ENCODE results near the gene ZFP64.

The ZFP64 gene

DNA sequence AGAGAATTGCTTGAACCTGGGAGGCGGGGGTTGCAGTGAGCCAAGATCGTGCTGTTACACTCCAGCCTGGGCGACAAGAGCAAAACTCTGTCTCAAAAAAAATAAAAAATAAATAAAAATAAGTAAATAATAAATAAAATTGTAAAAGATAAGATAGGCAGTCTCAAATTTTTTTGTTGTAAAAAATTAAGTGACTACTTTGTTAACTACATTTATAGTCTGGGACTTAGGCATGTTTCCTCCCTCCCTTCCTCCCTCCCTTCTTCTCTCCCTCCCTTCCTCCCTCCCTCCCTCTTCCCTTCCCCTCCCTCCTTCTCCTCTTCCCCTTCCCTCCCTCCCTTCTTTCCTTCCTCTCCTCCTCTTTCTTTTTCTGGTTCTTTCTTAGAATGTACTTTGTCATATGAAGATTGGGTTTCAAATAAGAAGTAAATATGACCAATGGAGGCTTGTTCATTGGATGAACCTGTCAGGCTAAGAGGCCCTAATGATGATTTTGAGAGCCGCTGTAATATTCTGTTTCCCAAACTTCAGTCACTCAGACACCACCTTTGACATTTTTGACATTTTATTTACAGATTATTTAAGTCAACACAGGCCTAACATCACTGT lies 24.2 kb downstream of the ZFP64 start:
- H3K27me3 ChIP-seq (ENCODE audit: control insufficient read depth, insufficient read depth, low read length) = no peaks in the 10 kb centered on the region

DNA sequence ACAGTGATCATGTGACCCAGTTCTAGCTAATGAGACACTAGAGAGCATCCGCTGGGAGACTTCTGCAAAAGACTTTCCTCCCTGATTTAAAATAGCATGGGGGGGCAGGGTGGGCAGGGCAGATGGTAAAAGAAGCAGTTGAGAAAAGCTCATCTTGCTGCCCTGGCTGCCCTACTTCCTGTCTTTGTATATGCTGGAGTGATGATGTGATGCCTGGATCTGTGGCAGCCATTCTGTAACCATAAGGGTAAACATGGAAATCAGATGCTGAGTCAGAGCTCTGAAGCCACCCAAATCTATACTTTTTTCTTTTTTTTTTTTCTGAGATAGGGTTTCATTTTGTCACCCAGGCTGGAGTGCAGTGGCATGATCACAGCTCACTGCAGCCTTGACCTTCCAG lies 25.4 kb downstream of the ZFP64 start:
- Histone ChIP-seq H3K4me3 (ENCODE audit: low read length) (no peak overlapping the region), H3K4me1 (ENCODE audit: control insufficient read depth, insufficient read depth, low read length) (no peaks in the 10 kb centered on the region), H3K27me3 (ENCODE audit: control insufficient read depth, insufficient read depth, low read length) (no peaks in the 10 kb centered on the region), H3K36me3 (ENCODE audit: control insufficient read depth, insufficient read depth, low read length) (peaks cover 5% of the 10 kb centered on the region), H3K27ac (ENCODE audit: low read depth, low read length) (no peak overlapping the region), H3K9ac (ENCODE audit: low read length) (no peak overlapping the region)

More for the DNA sequence above, 24.2 kb downstream of the ZFP64 start:
- Histone ChIP-seq H3K27ac (ENCODE audit: low read depth, low read length) (no peak overlapping the region), H3K4me3 (ENCODE audit: low read length) (no peak overlapping the region), H3K9ac (ENCODE audit: low read length) (no peak overlapping the region), H3K36me3 (ENCODE audit: control insufficient read depth, insufficient read depth, low read length) (peaks cover 8% of the 10 kb centered on the region), H3K4me1 (ENCODE audit: control insufficient read depth, insufficient read depth, low read length) (no peaks in the 10 kb centered on the region)

DNA sequence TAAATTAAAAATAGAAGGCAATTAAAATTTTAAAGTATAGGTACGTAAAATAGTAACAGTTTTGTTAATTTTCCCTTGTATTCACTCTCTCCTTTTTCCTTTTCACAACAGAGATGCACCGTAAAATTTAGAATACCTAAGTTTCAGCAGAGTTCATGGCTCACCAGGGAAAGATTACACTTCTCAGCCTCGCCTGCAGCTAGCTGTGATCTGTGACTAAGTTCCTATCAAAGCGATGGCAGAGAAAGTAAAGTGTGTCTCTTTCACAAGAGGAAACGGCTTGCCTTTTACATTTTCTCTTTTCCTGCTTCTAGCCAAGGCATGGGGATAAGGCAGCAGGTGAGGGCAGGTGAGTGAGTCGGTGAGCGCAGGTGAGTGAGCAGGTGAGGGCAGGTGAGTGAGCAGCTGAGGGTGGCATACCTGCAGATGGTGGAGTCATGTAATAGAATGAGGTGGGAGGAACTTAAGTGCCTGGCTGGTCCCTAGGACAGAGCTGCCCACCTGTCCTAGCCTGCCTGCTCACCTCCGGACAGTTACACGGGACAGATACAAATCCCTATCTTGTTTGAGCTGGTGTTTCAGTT lies 30.9 kb downstream of the ZFP64 start:
- Histone ChIP-seq H3K4me1 (ENCODE audit: control insufficient read depth, insufficient read depth, low read length) (no peaks in the 10 kb centered on the region), H3K27me3 (ENCODE audit: control insufficient read depth, insufficient read depth, low read length) (no peaks in the 10 kb centered on the region), H3K36me3 (ENCODE audit: control insufficient read depth, insufficient read depth, low read length) (peaks cover 20% of the 10 kb centered on the region), H3K4me3 (ENCODE audit: low read length) (no peak overlapping the region), H3K27ac (ENCODE audit: low read depth, low read length) (no peak overlapping the region), H3K9ac (ENCODE audit: low read length) (no peak overlapping the region)

DNA sequence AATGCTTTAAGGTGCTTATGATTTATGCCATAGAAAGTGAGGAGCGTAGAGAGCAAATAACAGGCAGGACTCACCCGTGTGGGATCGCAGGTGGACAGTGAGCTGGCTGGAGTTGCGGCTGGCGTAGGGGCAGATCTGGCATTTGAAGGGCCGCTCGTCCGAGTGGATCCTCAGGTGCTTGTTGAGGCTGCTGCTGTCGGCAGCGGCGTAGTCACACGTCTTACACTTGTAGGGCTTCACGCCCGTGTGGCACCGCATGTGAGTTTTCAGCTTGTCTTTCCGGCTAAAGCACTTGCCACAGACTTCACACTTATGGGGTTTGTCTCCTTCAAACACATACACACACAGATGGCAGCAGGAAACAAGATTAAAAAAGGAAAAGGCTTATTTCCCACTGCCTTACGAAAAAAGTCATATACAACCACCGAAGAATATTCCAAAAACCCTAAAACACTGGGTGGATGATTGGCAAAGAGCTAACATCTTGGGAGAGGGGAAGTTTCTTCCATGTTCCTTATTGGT lies 31.5 kb downstream of the ZFP64 start:
- H3K4me1 ChIP-seq (ENCODE audit: control insufficient read depth, insufficient read depth, low read length) = no peaks in the 10 kb centered on the region
- no peak overlapping the region for H3K27ac ChIP-seq (ENCODE audit: low read depth, low read length)
- no peak overlapping the region for H3K9ac ChIP-seq (ENCODE audit: low read length)
- no peak overlapping the region for H3K4me3 ChIP-seq (ENCODE audit: low read length)
- H3K36me3 ChIP-seq (ENCODE audit: control insufficient read depth, insufficient read depth, low read length) = peaks cover 20% of the 10 kb centered on the region
- H3K27me3 ChIP-seq (ENCODE audit: control insufficient read depth, insufficient read depth, low read length) = no peaks in the 10 kb centered on the region

DNA sequence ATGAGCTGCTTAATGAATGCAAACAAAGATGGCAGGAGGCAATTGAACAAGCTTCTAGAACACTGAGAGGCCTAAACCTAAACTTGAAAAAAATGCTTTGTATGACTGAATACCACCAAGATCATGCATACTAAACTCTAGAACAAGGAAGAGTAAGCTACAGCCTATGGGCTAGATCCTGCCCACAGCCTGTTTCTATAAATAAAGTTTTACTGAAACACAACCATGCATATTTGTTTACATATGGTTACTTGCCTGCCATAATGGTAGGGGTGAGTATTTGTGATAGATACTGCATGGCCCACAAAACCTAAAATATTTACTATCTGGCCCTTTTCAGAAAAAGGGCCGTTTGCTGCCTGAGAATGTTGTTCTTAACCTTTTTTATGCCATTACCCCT lies 37.0 kb downstream of the ZFP64 start:
- H3K4me3 ChIP-seq (ENCODE audit: low read length) = no peak overlapping the region
- H3K36me3 ChIP-seq (ENCODE audit: control insufficient read depth, insufficient read depth, low read length) = peaks cover 16% of the 10 kb centered on the region
- H3K9ac ChIP-seq (ENCODE audit: low read length) = no peak overlapping the region
- no peak overlapping the region for H3K27ac ChIP-seq (ENCODE audit: low read depth, low read length)
- no peaks in the 10 kb centered on the region for H3K4me1 ChIP-seq (ENCODE audit: control insufficient read depth, insufficient read depth, low read length)
- H3K27me3 ChIP-seq (ENCODE audit: control insufficient read depth, insufficient read depth, low read length) = no peaks in the 10 kb centered on the region

DNA sequence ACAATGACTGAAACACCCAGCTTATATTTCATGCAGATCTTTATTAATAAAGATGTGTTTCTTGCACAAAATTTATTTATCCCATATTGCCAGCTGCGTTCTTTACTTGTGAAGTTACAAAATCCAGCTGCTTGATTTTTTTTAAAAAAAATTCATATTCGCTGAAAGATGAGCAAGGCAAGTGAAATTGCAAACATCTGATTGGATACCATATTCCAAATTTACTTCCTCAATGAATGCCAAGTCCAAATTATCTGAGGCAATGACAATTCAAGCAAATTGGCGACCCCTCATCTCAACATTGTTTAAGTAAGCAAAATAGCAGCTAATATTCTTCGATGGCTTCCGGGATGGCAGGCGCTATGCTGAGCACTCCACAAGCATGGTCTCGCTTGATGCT lies 37.7 kb downstream of the ZFP64 start:
- no peak overlapping the region for H3K9ac ChIP-seq (ENCODE audit: low read length)
- H3K4me1 ChIP-seq (ENCODE audit: control insufficient read depth, insufficient read depth, low read length) = no peaks in the 10 kb centered on the region
- no peak overlapping the region for H3K27ac ChIP-seq (ENCODE audit: low read depth, low read length)
- H3K36me3 ChIP-seq (ENCODE audit: control insufficient read depth, insufficient read depth, low read length) = peaks cover 14% of the 10 kb centered on the region
- no peak overlapping the region for H3K4me3 ChIP-seq (ENCODE audit: low read length)
- H3K27me3 ChIP-seq (ENCODE audit: control insufficient read depth, insufficient read depth, low read length) = no peaks in the 10 kb centered on the region

DNA sequence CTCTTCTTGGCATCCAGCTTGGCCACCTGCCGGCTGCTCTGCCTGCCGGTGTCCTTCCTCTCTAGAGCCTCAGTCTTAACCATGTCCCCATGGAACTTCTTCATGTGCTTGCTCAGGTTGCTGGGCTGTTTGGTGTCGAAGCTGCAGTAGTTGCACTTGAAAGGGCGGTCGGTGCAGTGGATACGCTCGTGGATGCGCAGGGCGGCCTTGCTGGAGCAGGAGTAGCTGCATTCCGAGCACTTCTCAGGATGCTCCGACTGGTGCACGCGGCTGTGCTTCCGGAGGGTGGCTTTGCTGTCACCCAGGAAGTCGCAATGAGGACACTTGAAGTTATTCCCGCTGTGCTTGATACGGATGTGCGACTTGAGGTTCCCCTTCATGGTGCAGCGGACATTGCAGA lies 38.7 kb downstream of the ZFP64 start:
- H3K4me1 ChIP-seq (ENCODE audit: control insufficient read depth, insufficient read depth, low read length) = no peaks in the 10 kb centered on the region
- H3K36me3 ChIP-seq (ENCODE audit: control insufficient read depth, insufficient read depth, low read length) = peaks cover 9% of the 10 kb centered on the region
- no peak overlapping the region for H3K27ac ChIP-seq (ENCODE audit: low read depth, low read length)
- no peak overlapping the region for H3K4me3 ChIP-seq (ENCODE audit: low read length)
- no peak overlapping the region for H3K9ac ChIP-seq (ENCODE audit: low read length)
- no peaks in the 10 kb centered on the region for H3K27me3 ChIP-seq (ENCODE audit: control insufficient read depth, insufficient read depth, low read length)

DNA sequence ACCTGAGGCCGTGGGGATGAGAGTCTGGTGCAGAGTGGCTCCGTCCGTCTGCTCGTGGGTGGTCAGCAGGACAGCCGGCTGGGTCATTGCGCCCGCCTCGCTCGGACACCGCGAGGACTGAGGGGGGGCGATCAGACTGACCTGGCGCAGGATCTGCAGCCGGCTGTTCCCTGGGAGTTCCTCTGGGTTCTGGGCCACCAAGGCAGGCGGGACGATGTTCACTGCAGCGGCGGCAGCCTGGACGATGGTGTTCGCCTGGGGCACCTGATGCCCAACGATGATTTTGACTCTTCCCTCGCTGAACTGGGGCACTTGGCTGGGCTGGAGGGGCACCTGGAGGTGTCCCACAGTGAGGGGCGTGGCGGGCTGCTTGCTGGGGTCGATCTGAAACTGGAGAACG lies 39.2 kb downstream of the ZFP64 start:
- H3K27ac ChIP-seq (ENCODE audit: low read depth, low read length) = no peak overlapping the region
- H3K4me1 ChIP-seq (ENCODE audit: control insufficient read depth, insufficient read depth, low read length) = no peaks in the 10 kb centered on the region
- H3K36me3 ChIP-seq (ENCODE audit: control insufficient read depth, insufficient read depth, low read length) = peaks cover 9% of the 10 kb centered on the region
- no peaks in the 10 kb centered on the region for H3K27me3 ChIP-seq (ENCODE audit: control insufficient read depth, insufficient read depth, low read length)
- H3K4me3 ChIP-seq (ENCODE audit: low read length) = no peak overlapping the region
- H3K9ac ChIP-seq (ENCODE audit: low read length) = no peak overlapping the region

DNA sequence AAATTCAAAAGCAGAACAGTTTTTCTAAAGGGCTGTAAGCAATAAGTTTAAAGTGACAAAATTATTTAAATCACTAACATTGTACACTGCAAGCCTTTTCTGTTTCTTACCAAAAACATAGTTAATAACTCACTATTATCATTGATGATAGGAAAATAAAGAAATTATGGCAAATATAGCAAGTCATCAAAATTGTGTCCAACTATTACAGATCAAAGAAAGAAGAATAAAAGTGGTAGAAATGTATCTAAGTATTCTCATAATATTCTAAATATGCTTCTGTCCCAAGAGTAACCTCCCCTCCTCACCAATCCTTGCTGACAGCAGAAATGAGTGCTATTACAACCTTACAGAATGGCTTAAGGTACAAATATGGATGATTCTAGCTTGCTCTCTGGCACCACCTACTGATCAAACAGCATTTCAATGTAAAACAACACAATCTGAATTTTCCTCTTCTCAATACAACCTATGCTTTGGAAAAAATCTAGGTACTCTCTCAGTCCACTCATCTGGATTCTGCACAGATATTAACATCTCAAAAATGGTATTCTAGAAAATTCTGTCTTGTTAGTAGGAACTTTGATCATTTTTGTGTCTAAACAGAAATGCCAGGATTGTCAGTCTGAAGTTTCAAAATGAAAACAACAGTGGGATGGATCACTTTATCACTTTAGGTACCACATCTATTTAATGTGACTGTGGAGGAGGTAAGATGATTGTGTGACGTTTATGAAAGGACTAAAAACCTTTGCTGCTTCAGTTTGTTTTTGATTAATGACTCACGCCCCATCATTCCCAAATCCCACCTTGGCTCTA lies 40.9 kb downstream of the ZFP64 start:
- no peak overlapping the region for H3K9ac ChIP-seq (ENCODE audit: low read length)
- H3K4me1 ChIP-seq (ENCODE audit: control insufficient read depth, insufficient read depth, low read length) = no peaks in the 10 kb centered on the region
- peaks cover 7% of the 10 kb centered on the region for H3K36me3 ChIP-seq (ENCODE audit: control insufficient read depth, insufficient read depth, low read length)
- H3K27ac ChIP-seq (ENCODE audit: low read depth, low read length) = no peak overlapping the region
- H3K4me3 ChIP-seq (ENCODE audit: low read length) = no peak overlapping the region
- no peaks in the 10 kb centered on the region for H3K27me3 ChIP-seq (ENCODE audit: control insufficient read depth, insufficient read depth, low read length)

DNA sequence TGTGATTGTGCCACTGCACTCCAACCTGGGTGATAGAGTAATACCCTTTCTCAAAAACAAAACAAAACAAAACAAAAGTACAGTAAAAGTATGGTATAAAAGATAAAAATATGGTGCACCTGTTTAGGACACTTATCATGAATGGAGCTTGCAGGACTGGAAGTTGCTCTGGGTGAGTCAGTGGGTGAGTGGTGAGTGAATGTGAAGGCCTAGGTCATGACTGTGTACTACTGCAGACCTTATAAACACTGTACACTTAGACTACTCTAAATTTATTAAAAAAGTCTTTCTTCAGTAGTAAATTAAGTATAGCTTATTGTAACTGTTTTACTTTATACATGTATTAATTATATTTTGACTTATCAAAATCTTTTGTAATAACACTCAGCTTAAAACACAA lies 46.0 kb downstream of the ZFP64 start:
- Histone ChIP-seq H3K9ac (ENCODE audit: low read length) (no peak overlapping the region), H3K36me3 (ENCODE audit: control insufficient read depth, insufficient read depth, low read length) (no peaks in the 10 kb centered on the region), H3K4me3 (ENCODE audit: low read length) (no peak overlapping the region), H3K27me3 (ENCODE audit: control insufficient read depth, insufficient read depth, low read length) (no peaks in the 10 kb centered on the region), H3K4me1 (ENCODE audit: control insufficient read depth, insufficient read depth, low read length) (no peaks in the 10 kb centered on the region), H3K27ac (ENCODE audit: low read depth, low read length) (no peak overlapping the region)

DNA sequence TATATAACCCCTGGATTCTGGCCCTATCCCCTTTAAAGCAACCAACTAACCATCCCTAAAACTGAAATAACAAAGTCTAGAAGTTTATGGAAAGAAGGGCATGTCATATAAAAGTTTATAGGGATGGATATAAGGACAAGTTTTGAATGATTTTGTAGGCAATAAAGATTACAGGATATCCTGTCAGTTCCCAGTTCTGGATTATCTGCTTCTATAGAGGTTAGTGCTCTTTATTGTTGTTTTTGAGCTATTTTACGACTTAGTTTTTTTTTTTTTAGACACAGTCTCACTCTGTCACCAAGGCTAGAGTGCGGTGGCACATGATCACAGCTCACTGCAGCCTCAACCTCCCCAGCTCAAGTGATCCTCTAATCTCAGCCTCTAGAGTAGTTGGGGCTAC lies 48.3 kb downstream of the ZFP64 start:
- Histone ChIP-seq H3K27me3 (ENCODE audit: control insufficient read depth, insufficient read depth, low read length) (no peaks in the 10 kb centered on the region), H3K4me3 (ENCODE audit: low read length) (no peak overlapping the region), H3K9ac (ENCODE audit: low read length) (no peak overlapping the region), H3K4me1 (ENCODE audit: control insufficient read depth, insufficient read depth, low read length) (no peaks in the 10 kb centered on the region), H3K36me3 (ENCODE audit: control insufficient read depth, insufficient read depth, low read length) (no peaks in the 10 kb centered on the region), H3K27ac (ENCODE audit: low read depth, low read length) (no peak overlapping the region)

DNA sequence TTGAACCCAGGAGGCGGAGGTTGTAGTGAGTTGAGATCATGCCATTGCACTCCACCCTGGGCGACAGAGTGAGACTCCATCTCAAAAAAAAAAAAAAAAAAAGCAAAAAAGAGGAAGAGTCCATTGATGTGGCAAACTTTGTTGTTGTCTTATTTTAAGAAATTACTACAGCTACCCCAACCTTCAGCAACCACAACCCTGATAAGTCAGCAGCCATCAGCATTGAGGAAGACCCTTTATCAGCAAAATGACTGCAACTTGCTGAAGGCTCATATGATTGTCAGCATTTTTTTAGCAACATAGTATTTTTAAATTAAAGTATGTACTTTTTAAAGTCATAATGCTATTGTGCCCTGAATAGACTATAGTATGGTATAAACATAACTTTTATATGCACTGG lies 48.8 kb downstream of the ZFP64 start:
- Histone ChIP-seq H3K4me3 (ENCODE audit: low read length) (no peak overlapping the region), H3K27ac (ENCODE audit: low read depth, low read length) (no peak overlapping the region), H3K4me1 (ENCODE audit: control insufficient read depth, insufficient read depth, low read length) (no peaks in the 10 kb centered on the region), H3K27me3 (ENCODE audit: control insufficient read depth, insufficient read depth, low read length) (no peaks in the 10 kb centered on the region), H3K9ac (ENCODE audit: low read length) (no peak overlapping the region), H3K36me3 (ENCODE audit: control insufficient read depth, insufficient read depth, low read length) (no peaks in the 10 kb centered on the region)
